HepG2 (cell line): Measurements from ENCODE around the gene MARK2. TPM values are rescaled to one million over a fixed set of nuclear protein-coding genes. Genes with fewer than 3 reads are reported as not detected.

ENCODE experiments used
- ATAC-seq: fragments of 200-7000 bp; cut with Tn5 transposase; 3 replicates; pipeline ENCODE4 v1.9.1; 2020; ENCODE audit warnings: mild to moderate bottlenecking, moderate library complexity
- BruUV-seq: library from RNA; stranded (reverse); fragments of 400-500 nt; replicated peaks from 2 replicates; lab custom pipeline; 2021; lab: Mats Ljungman, UMichigan
- CTCF ChIA-PET: fragments of 300-600 bp; formaldehyde crosslinking; extraction: SDS; loops from one replicate; lab custom pipeline; 2021; ENCODE audit warnings: low total read pairs, inconsistent platforms, low intra/inter-chr PET ratio; lab: Yijun Ruan, JAX
- POLR2A ChIA-PET: fragments of 350-600 bp; sonication (Branson Sonifier 250); formaldehyde crosslinking; loops from one replicate; lab custom pipeline; 2020; ENCODE audit warnings: antibody characterized with exemption, inconsistent platforms; lab: Yijun Ruan, JAX
- DNase-seq: peaks from one replicate; pipeline ENCODE4 v3.0.0-alpha.2; 2015; ENCODE audit warnings: low spot score
- FAIRE-seq: peaks from 3 replicates; lab custom pipeline; 2011; peaks lifted over from hg19 to GRCh38; lab: Jason Lieb, UNC
- H2AFZ ChIP-seq: one replicate; pipeline ENCODE4 v1.6.1; 2011; ENCODE audit warnings: low read length, inconsistent platforms
- H3K27ac ChIP-seq: fragments of 300-600 bp; 3 replicates; pipeline ENCODE4 v1.8.0; 2011; ENCODE audit warnings: mixed run types, mild to moderate bottlenecking, mixed read lengths, low read length, inconsistent platforms; ENCODE audit not compliant: insufficient read depth; ENCODE audit errors: extremely low read length
- H3K27me3 ChIP-seq, 2 experiments: fragments of 200-600 bp in 1 of 2; 2 replicates in 1 of 2; 3 replicates in 1 of 2; pipeline versions ENCODE4 v1.6.0 to v1.8.0; 2011; ENCODE audit warnings: low read length in 2 of 2, mild to moderate bottlenecking in 2 of 2, moderate library complexity in 2 of 2, inconsistent platforms in 1 of 2; ENCODE audit not compliant: insufficient read depth in 2 of 2, control insufficient read depth in 1 of 2
- H3K36me3 ChIP-seq, 2 experiments: fragments of 200-600 bp in 1 of 2; replicated peaks in 1 of 2; 2 replicates in 1 of 2; 3 replicates in 1 of 2; pipeline versions ENCODE4 v1.5.1 to v1.8.0; 2011; ENCODE audit warnings: low read length in 2 of 2, inconsistent platforms in 1 of 2; ENCODE audit not compliant: insufficient read depth in 2 of 2, control insufficient read depth in 1 of 2
- H3K4me1 ChIP-seq: 2 replicates; pipeline ENCODE4 v1.5.1; 2012; ENCODE audit warnings: low read length, inconsistent platforms; ENCODE audit not compliant: insufficient read depth
- H3K4me2 ChIP-seq: 2 replicates; pipeline ENCODE4 v1.6.0; 2011; ENCODE audit warnings: low read depth, low read length, inconsistent platforms
- H3K4me3 ChIP-seq, 3 experiments: fragments of 200-600 bp in 1 of 3; sonication (generic), shearing (Covaris generic) in 1 of 3; replicated peaks in 1 of 3; 2 replicates each; pipeline ENCODE4 v1.5.1; 2011 to 2016; ENCODE audit warnings: low read length in 3 of 3, inconsistent platforms in 2 of 3, low read depth in 2 of 3, mild to moderate bottlenecking in 2 of 3, control low read depth in 1 of 3, mixed read lengths in 1 of 3; ENCODE audit not compliant: insufficient read depth in 1 of 3
- H3K79me2 ChIP-seq: one replicate; pipeline ENCODE4 v1.6.1; 2011; ENCODE audit warnings: low read length, inconsistent platforms; ENCODE audit not compliant: insufficient read depth
- H3K9ac ChIP-seq: 2 replicates; pipeline ENCODE4 v1.6.0; 2011; ENCODE audit warnings: mild to moderate bottlenecking, low read depth, low read length, inconsistent platforms; ENCODE audit not compliant: insufficient read depth
- H3K9me3 ChIP-seq: 2 replicates; pipeline ENCODE4 v1.5.1; 2012; ENCODE audit warnings: mild to moderate bottlenecking, low read length
- H4K20me1 ChIP-seq: 2 replicates; pipeline ENCODE4 v1.6.0; 2011; ENCODE audit warnings: inconsistent platforms, mild to moderate bottlenecking, low read length, moderate library complexity; ENCODE audit not compliant: insufficient read depth
- HDAC1 ChIP-seq: sonication (generic); formaldehyde crosslinking; IDR thresholded peaks from 2 replicates; pipeline ENCODE4 v1.5.1; 2020; ENCODE audit warnings: mild to moderate bottlenecking, missing genetic modification reagents
- NCOA2 ChIP-seq: sonication (generic); formaldehyde crosslinking; IDR thresholded peaks from 2 replicates; pipeline ENCODE4 v1.8.0; 2022; ENCODE audit warnings: inconsistent platforms
- ZNF142 ChIP-seq: sonication (generic); formaldehyde crosslinking; IDR thresholded peaks from 2 replicates; pipeline ENCODE4 v1.4.0; 2020; ENCODE audit warnings: missing genetic modification reagents
- WGBS: methylation state at CpG from one replicate; pipeline ENCODE4 v1.1.6; 2017; ENCODE audit warnings: low lambda C conversion rate; 5-methylcytosine and 5-hydroxymethylcytosine counted together
- in situ Hi-C: cut with HindIII; loops from 2 replicates; pipeline ENCODE4 v1.10.0; 2017; ENCODE audit warnings: low pct_unique_long_range_greater_than_20kb; ENCODE audit not compliant: extremely low pct_ligation_motif_present
- intact Hi-C: fragments of 100-400 bp; cut with micrococcal nuclease; formaldehyde crosslinking; loops from one replicate; pipeline ENCODE4 v1.10.0; 2022; ENCODE audit not compliant: unreplicated experiment
- polyA plus RNA-seq, 8 experiments: library from polyadenylated mRNA; depleted of rRNA in 3 of 8; stranded (reverse) in 7 of 8; unstranded in 1 of 8; fragments of >200 nt; fragmentation: Illumina TruSeq in 4 of 8; extraction: Trizol in 4 of 8; gene quantifications; 2 replicates each; pipeline versions ENCODE4 v1.2.1 to v1.2.3, GENCODE V29; 2011 to 2016; ENCODE audit warnings: low read depth in 4 of 8, missing spikeins in 1 of 8, mixed read lengths in 1 of 8; ENCODE audit not compliant: insufficient read depth in 1 of 8
- total RNA-seq, 5 experiments: library from RNA; depleted of rRNA; stranded (reverse); fragments of >200 nt; fragmentation: Illumina TruSeq; extraction: Trizol; gene quantifications; 2 replicates each; pipeline ENCODE4 v1.2.3, GENCODE V29; 2016; ENCODE audit warnings: low read depth in 1 of 5

MARK2 gene
- total and polyA plus RNA-seq, 2 of the 13 experiments (the other 11 are each of a cell fraction or from before 2014, with no cell fraction given): 13.5 to 13.9 TPM

- Histone ChIP-seq H3K79me2 (peaks cover 50% of the 10 kb centered on the region), H3K4me1 (peaks cover 42% of the 10 kb centered on the region), H3K27ac (no peak overlapping the region), H4K20me1 (no peaks in the 10 kb centered on the region), H3K4me3 (no peak overlapping the region), H3K4me2 (no peak overlapping the region), H3K27me3 (no peaks in the 10 kb centered on the region), H3K9me3 (no peaks in the 10 kb centered on the region), H2AFZ (no peak overlapping the region), H3K9ac (no peak overlapping the region), H3K36me3 (peaks cover 1 to 16% of the 10 kb centered on the region in 2 experiments; a peak in 3 of 5 replicates)
- FAIRE-seq (no peak), DNase-seq (no peak), ATAC-seq (no peak)
- ChIA-PET CTCF (no interaction called here), POLR2A (no interaction called here)
- no TSS peak for BruUV-seq
- WGBS: 98% methylated on average over 7 of the region's 8 CpGs
- intact Hi-C loops: no loop called here
- in situ Hi-C loops: no loop called here
- TF ChIP-seq ZNF142 (CRISPR knock-in tag) (no peak), HDAC1 (CRISPR knock-in tag) (no peak), NCOA2 (CRISPR knock-in tag) (no peak)
Measured at GRCh38 chr11:63869683-63870082, 30.8 kb downstream of the MARK2 start.
